HG03097 (cell line): ENCODE data around the gene PRELP.
"Not testable (repeated sequence)": the region's sequence is repeated elsewhere in the genome, so short reads cannot be mapped to it uniquely, and the experiment has no call there.

Experiments used
- ATAC-seq: cut with Tn5 transposase; IDR thresholded peaks from one replicate; pipeline ENCODE4 v1.9.1; 2021; ENCODE audit not compliant: unreplicated experiment, low FRiP score

The PRELP gene

DNA sequence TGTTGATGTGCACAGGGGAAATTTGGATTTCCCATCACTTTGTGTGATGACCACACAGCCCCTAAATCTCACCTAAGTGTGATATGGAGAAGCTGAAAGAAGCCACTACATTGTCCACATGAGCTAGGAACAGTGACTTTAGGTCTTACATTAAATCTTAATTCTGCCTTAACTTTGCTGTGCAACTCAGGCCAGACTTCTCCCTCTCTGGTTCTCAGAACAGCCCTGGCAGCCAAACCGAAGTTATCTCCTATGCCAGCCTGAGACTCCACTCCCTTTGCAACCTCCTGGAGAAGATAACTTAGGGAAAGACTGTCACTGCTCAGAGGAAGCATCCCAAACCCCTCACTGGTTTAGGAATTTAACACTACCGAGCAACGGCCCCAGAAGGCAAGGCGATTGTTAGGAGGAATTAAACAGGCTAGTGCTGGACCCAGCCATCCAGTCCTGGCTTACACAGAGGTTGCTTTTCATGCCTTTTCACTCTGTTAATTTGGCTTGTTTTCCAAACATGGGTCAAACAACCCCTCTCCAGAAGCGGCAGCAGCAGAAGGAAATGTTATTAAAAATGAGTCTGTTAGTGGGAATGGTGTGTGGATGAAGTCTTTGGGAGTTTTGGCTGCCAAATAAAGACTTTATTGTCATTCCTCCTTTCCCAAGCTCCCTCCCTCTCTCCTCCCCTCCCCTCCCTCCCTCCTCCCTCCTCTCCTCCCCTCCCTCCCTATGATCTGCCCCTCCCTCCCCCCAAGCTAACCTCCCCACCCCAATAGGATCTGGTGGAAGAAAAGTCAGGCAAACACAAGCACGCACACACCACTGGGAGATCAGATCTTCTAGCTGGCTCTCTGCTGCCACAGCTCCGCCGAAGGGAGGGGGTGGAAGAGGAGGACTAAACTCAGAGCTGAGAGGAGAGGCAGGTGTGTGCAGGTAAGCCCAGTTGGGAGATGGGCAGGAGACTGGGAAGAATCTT is at the start of gene PRELP:
TSS of gene PRELP (plus strand) at position 795 of the 970 bp plus-strand sequence. CDS start 7,379 bp downstream, outside the sequence.
- no peak for ATAC-seq

DNA sequence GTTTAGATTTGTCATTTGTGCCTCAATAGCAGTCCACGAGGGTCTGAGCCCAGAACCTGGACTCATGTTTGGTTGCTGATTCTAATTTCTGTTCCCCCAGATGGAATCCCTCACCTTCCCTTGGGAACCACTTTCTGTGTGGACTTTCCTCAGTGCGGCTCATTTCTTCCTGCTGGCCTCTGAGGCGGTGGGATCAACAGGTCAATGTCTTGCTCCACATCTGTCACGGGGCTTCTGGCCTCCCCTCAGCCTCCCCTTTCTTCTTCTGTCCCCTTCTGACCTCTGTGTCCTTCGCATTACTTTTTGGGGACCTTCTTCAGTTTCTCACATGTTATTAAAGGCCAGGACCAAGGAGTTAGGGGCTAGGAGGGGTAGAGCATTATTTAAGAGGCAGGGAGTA is 49.2 kb upstream of the PRELP start:
- no peak for ATAC-seq

DNA sequence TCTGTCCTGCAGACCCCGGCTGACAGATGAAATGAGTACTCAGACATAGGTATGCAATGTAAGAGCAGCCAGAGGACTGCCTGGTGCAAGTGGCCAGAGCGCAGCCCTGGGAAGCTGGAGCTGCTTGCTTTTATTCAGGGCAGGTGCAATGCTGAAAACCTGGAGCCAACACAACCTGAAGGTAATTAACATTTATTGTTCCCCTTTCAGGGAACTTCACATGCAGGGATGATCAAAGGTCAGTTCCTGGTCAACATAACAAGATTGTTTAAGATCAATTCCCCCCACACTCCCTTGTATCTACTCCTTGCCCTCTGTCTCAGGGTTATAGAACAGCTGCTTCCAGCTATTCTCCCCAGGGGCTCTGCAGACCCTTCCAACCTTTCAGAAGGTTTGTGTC is 48.7 kb upstream of the PRELP start:
- no peak for ATAC-seq

DNA sequence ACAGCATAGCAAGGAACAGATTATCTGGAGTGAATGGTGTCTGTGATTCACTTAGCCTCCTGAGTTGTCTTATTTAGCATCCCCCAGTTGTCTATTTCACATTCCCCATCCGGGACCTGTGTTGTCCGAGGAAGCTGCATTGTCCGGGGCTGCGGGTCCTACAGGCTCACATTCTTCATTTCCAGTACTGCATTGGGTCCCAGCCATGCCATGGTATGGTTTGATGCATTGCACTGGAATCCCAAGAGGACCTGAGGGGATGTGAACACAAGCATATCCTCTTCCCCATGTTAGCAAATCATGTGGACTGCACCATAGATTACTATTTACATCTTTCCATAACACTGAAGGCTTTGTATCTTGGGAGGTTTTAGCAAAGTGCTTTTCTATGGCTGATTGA is 48.2 kb upstream of the PRELP start:
- ATAC-seq = no peak

DNA sequence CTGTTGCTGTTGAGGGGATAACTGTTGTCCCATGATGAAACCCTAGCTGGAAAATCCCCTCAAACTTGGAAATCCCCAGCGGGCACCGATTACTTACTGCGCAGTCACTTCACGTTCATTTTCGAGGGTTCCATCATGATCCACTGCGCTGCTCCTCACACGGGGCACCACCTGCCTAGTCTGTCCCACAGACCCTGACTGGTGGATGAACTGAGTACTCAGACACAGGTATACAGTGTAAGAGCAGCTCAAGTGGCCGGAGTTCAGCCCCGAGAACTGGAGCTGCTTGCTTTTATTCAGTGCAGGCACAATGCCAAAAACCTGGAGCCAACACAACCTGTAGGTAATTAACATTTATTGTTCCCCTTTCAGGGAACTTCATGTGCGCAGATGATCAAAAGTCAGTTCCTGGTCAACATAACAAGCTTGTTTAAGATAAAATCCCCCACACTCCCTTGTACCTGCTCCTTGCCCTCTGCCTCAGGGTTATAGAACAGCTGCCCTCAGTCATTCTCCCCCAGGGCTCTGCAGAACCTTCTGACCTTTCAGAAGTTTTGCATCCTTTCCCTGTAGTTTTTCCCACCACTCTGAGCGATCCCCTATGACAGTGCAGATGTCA is 46.5 kb upstream of the PRELP start:
- ATAC-seq = no peak

DNA sequence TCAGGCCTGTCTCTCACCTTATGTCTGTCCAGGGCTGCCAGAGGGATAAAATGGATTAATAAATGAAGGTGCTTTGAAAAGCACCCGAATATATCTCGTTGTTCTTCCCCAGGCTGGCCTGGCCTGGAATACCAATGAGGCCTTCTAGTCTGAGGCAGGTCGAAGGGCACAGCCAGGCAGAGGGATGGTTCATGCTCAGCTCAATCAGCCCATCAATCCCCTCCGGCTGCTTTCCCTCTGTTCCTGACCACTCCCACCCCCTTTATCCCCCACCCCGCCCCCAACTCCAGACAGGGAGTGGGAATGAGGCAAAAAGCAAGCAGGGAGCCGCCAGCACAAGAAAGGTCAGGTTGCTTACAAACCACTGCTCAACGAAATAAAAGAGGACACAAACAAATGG is 40.0 kb upstream of the PRELP start:
- ATAC-seq = no peak

DNA sequence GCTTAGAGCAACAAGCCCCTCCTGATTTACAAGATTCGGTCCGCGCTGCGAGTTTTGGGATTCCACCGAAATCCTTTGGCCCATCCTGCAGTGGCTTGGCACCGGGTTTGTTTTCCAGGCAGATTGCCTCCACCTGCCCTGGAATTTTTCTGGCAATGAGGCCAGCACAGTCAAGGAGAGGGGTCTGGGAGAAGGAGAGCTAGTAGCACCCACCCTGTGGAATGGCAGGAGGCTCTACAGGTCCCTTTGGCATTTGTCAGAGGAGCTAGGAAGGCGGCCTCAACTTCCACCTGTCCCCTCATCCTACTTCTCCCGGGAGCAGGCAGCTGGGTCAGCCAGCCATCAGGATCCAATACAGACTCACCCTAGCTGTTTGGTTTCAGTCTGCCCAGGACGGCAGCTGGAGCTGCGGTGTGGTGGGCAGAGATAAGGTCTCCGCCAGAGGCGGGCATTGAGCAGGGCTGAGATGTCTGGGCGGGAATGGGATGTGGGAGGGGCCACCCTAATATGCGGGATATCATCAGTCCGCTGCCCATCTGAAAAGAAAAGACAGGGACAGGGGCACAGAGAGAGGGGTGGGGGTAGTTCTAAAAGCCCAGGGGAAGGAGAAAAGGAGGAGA is 37.8 kb upstream of the PRELP start:
- ATAC-seq = no peak

DNA sequence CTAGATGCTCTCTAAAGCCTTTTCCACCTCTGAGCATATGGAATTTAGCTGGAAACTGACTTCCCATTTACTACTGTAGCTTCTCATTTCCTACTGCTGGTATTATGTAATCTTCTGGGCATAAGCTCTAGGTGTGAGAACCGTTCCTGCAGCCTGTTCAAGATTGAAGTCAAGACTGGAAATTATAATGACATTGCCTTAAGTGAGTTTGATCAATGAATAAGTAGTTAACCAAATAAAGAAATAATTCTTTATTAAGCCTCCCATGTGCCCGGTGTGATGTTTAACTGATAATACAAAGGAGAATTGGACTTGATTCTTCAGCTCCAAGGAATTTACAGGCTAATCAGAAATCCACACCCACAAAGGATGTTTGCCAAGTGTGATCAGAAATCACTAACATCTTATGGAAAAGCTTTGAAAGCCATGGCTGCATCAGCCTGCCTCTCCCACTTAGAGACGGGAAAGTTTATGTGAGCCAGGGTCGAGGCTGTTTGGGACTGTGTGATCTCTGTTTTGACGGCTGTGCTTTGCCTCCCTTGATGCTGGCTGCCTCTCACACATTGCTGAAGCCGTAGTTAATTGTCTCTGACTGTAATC is 36.4 kb upstream of the PRELP start:
- ATAC-seq = no peak

DNA sequence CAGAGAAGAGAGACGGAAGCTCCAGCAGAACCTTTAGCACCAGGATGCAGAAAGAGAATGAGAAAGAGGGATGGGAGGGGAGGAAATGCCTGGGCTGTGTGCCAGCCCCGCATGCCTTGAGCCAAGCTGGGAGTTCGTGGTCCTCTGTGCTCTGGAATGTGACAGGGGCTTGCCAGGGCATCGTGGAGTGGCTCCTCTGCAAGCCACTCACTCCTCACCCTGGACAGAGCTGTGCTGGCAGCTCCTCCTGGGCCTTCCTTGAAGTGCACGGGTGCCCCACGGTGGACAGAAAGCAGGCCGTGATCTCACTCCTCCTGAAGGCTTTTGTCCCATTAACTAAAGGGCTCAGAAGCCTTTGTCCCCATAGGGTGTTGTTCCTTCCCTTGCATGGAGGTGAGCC is 34.8 kb upstream of the PRELP start:
- ATAC-seq = no peak

DNA sequence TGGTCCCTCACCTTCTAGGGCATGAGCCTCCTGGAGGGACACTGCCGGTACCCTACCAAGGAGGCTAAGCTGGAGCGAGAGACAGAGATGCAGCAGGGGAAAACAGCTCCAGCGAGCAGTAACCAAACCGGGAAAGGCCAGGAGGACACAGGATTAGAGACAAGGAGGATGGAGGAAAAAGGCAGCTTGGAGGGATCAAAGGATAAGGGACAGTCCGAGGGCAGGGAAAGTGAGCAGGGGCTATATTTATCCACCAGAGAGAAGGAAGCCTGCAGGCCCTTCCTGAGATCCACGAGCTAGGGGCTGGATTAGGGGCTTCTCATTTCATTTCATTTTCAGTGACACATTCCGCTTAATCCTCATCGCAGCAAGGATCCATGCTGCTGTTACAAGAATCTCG is 33.8 kb upstream of the PRELP start:
- ATAC-seq = no peak

DNA sequence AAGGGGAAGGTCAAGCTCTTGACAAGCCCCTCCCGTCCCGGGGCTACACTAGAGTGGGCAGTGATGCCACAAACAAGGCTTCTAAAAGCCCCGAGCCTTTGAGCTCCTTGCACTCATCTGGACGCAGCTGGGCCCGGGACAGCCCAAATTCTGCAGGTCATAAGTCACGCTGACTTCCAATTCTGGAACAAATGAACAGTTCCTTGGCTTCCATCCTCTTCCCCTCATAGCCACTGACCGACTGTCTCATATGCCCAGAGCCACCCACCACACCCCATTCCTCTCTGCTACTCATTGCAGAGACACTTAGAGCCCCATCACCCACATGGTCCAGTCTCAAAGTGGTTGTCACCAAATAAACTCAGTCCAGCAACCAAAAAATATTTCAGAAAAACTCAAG is 32.8 kb upstream of the PRELP start:
- no peak for ATAC-seq

DNA sequence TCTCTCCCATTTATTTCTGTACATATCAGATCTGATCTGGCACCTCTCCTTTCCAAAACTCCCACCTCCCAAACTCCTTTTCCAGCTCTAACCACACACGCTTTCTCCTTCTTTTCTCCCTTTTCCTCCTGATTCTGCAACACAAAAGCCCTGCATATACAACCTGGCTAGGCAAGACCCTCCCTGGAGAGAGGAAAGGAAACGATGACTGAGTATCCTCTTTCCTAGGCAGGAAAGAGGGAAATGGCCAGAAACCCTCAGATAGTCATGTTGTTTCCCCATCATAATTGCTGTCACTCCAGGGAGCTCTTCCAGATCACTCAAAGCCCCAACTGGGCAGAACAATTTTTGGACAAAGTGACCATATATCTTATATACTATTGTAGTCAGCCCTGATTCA is 32.3 kb upstream of the PRELP start:
- no peak for ATAC-seq

DNA sequence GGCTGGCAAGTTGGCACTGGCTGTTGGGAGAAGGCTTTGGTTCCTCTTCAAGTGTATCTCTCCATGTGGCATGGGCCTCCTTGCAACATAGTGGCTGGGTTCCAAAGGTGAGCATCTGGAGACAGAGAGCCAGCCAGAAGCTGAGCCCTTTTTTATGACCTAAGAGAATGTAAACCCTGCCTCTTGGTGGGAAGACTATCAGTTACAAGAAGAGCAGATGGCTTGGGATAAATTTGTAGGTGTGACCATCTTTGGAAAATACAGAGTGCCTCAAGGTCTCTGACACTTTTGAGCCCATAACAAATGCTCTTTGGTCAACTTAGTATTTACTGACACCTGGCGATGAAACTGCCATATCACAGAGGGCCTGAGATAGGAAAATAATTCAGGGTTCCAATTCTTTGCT is 31.4 kb upstream of the PRELP start:
- no peak for ATAC-seq

DNA sequence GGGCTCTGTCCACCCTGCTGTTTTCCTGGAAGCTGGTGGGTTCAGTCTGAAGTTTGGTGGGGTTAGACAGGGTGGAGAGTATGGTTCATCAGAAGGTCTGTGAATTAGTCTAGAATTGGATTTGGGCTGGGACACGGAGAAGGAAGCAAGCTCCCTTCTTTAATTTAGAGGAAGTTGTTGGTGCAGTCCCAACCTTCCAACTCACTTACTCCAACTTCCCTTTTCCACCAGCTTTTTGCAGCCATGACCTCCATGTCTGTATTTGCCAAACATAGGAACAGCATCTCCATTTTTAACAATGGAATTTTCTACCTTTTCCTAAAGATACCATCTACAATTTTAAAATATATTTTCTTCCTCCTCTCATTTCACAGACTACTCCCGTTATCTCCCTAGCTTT is 28.5 kb upstream of the PRELP start:
- no peak for ATAC-seq

DNA sequence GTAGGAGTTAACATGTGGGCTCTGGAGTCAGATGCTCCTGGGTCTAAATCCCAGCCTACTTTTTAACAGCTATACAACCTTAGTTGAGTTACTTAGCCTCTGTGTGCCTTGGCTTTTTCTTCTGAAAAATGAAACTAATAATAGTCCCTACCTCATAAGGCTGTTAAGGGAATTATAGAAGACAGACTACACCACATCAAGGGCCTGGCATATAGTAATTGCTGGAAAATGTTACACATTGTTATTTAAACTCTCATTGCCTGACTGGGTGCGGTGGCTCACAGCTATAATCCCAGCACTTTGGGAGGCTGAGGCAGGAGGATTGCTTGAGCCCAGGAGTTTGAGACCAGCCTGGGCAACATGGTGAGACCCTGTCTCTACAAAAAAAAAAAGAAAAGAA is 28.0 kb upstream of the PRELP start:
- ATAC-seq = not testable (repeated sequence)

DNA sequence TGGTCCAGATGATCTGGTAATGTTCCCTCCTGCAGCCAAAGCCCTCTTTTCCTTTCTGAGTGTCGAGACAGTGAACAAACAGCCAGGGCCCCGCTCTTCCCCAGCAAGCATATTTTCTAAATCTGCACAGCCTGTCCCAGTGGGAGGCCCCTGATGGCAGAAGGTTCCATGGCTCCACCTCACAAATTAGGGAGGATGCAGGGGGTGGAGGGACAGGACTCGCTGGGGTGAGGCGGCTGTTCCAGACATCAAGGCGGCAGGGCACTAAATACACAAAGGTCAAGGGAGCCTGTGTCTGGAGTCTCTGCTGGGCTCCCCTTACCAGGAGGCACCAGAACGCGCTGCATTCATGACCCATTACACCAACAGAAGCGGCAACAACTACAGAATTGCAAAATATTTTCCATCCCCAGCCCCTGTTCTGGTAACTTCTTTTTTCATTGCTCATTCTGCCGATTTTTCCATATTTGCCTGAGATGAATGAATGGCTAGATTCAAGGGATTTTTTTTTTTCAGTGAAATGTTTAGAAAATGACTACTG is 27.0 kb upstream of the PRELP start:
- no peak for ATAC-seq

DNA sequence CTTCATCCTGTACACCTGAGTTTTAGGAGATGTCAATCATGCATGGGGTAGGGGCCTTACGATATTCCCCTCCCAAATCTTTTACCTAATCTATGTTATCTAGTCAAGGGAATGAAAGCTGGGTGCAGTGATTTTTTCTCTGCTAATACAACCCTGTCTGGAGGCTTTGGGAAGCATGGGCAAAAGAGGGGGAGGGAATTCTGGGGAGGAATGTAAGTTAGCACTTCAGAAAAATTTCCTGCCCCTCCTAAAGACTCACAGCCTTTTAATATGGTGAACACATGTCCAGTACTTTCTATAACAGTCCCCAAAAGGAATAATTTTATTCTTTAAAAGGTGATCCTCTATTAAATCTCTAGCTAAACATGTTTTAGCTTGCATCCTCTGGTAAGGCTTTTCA is 25.6 kb upstream of the PRELP start:
- no peak for ATAC-seq

DNA sequence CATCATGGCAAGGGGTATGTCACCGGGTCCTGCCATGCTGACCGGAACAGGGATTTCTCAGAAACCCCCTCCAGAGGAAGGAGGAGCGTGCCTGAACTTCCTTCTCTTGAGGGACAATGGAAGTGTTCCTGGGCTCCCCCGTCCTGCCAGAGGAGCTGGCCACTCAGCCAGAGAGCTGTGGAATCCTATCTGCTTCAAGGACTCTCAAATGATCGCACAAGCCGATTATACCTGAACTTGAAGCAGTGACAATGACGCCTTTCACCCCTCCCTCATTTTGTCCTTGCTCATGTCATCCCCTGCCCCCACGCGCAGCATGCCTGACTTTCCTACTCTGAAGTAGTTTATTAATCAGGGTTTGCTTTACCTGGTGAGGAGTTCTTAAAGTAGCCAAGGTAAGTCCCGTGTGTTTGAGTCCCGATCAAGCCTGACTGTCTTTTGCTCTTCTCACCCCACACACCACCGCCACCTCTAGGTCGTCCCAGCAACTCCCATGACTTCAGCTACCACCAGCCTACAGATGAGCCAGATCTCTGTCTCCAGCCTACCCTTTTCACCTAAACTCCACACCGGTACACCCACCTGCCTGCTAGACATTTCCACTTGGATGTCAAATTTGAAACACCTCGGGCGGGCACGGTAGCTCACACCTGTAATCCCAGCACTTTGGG is 25.0 kb upstream of the PRELP start:
- ATAC-seq = no peak

DNA sequence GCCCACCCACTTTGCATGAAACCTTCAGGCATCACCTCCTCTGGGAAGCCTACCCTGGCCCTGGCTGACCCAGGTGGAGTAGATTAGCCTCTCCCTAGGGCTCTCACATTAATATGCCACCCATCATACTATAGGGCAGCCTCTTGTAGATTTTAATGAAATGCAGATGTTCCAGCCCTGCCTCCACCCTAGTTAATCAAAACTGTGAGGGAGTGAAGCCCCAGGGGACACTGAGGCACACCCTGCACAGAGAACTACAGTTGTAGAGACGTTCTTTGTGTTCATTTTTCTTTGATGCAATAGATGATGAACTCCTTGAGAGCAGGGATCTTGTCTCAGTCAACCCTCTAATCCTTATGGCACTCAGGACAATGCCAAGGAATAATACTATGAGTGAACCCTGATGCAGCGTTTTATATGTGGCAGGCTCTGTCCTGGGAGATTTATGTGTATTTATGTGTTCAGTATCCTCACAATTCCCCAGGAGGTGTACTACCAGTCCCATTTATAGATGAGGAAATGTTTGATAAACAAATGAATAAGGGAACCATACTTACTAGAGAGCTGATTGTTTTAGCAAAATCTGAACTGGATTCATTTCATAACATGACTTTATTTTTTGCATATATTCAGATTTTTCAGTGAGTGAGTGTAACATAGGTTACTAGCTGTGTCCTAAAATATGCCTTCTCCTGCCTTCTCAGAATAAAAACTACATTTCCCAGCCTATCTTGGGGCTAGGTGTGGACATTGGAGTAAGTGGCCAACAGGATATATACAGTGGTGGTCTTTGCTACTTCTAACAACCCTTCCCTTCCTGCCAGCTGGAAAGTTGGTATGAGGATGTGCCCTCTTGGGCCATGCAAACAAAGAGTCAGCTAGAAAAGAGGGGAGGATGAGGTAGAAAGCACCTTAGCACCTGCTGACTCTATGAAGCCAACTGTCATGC is 23.5 kb upstream of the PRELP start:
- ATAC-seq = no peak
